Neutrophil (primary cell): ENCODE data around the gene CORO2A.

Source experiments
- H3K27ac ChIP-seq: fragments of 200-600 bp; sonication (generic); 2 replicates; pipeline ENCODE4 v1.5.1; 2016; ENCODE audit warnings: mild to moderate bottlenecking, moderate library complexity
- H3K27me3 ChIP-seq: fragments of 200-600 bp; sonication (generic); 2 replicates; pipeline ENCODE4 v1.6.0; 2016; ENCODE audit warnings: mild to moderate bottlenecking
- H3K36me3 ChIP-seq: fragments of 200-600 bp; sonication (generic); 2 replicates; pipeline ENCODE4 v1.5.1; 2017
- H3K4me1 ChIP-seq, 2 experiments: fragments of 200-600 bp in 1 of 2; sonication (generic) in 1 of 2; 1 replicate in 1 of 2; 2 replicates in 1 of 2; pipeline versions ENCODE4 v1.5.1 to v1.6.1; 2013 to 2016; ENCODE audit warnings: low read depth in 1 of 2, low read length in 1 of 2, mild to moderate bottlenecking in 1 of 2, moderate library complexity in 1 of 2; ENCODE audit not compliant: control insufficient read depth in 1 of 2, insufficient read depth in 1 of 2
- H3K4me3 ChIP-seq, 2 experiments: fragments of 200-600 bp in 1 of 2; sonication (generic) in 1 of 2; 1 replicate in 1 of 2; 2 replicates in 1 of 2; pipeline ENCODE4 v1.5.1; 2013 to 2016; ENCODE audit warnings: low read depth in 1 of 2, low read length in 1 of 2, mild to moderate bottlenecking in 1 of 2, moderate library complexity in 1 of 2
- H3K9me3 ChIP-seq: fragments of 200-600 bp; sonication (generic); 2 replicates; pipeline ENCODE4 v1.5.1; 2016
- CTCF ChIP-seq: fragments of 200-600 bp; sonication (generic); IDR thresholded peaks from 2 replicates; pipeline ENCODE4 v1.5.1; 2016; ENCODE audit warnings: antibody characterized with exemption

Gene CORO2A

GRCh38 chr9:98191181-98191608, 1.2 kb downstream of the CORO2A start:
- Histone ChIP-seq H3K36me3 (no peaks in the 10 kb centered on the region), H3K4me3 (peak overlapping the region; percentile 79 to 87), H3K4me1 (peaks cover 31 to 35% of the 10 kb centered on the region in 2 experiments), H3K27ac (peak overlapping the region; percentile 68), H3K27me3 (no peaks in the 10 kb centered on the region), H3K9me3 (no peaks in the 10 kb centered on the region)
- TF ChIP-seq CTCF = no peak

GRCh38 chr9:98190757-98191105, 1.7 kb downstream of the CORO2A start:
- Histone ChIP-seq H3K9me3 (no peaks in the 10 kb centered on the region), H3K4me1 (peaks cover 36 to 40% of the 10 kb centered on the region in 2 experiments), H3K27ac (no peak overlapping the region), H3K27me3 (no peaks in the 10 kb centered on the region), H3K4me3 (no peak overlapping the region), H3K36me3 (no peaks in the 10 kb centered on the region)
- no peak for TF ChIP-seq CTCF

GRCh38 chr9:98189412-98189811, 3.0 kb downstream of the CORO2A start:
- no peak for TF ChIP-seq CTCF
- Histone ChIP-seq H3K27me3 (no peaks in the 10 kb centered on the region), H3K27ac (no peak overlapping the region), H3K36me3 (no peaks in the 10 kb centered on the region), H3K9me3 (no peaks in the 10 kb centered on the region), H3K4me3 (no peak overlapping the region), H3K4me1 (peaks cover 49 to 53% of the 10 kb centered on the region in 2 experiments)

GRCh38 chr9:98187926-98188325, 4.5 kb downstream of the CORO2A start:
- TF ChIP-seq CTCF = no peak
- Histone ChIP-seq H3K27ac (peak overlapping the region; percentile 43), H3K9me3 (no peaks in the 10 kb centered on the region), H3K36me3 (no peaks in the 10 kb centered on the region), H3K27me3 (no peaks in the 10 kb centered on the region), H3K4me3 (no peak overlapping the region), H3K4me1 (peaks cover 58 to 64% of the 10 kb centered on the region in 2 experiments)

- Histone ChIP-seq H3K27me3 (no peaks in the 10 kb centered on the region), H3K9me3 (no peaks in the 10 kb centered on the region), H3K27ac (peak overlapping the region; percentile 88), H3K36me3 (no peaks in the 10 kb centered on the region), H3K4me3 (peak overlapping the region in 1 of 2 experiments; percentile 56), H3K4me1 (peaks cover 67 to 70% of the 10 kb centered on the region in 2 experiments)
- TF ChIP-seq CTCF = no peak
Observed at GRCh38 chr9:98186236-98186635, 6.2 kb downstream of the CORO2A start.

GRCh38 chr9:98185611-98186171, 6.7 kb downstream of the CORO2A start:
- Histone ChIP-seq H3K4me3 (peak overlapping the region; percentile 36 to 56), H3K27me3 (no peaks in the 10 kb centered on the region), H3K9me3 (no peaks in the 10 kb centered on the region), H3K27ac (peak overlapping the region; percentile 88), H3K36me3 (no peaks in the 10 kb centered on the region), H3K4me1 (peaks cover 67 to 69% of the 10 kb centered on the region in 2 experiments)
- peak; percentile 26 for TF ChIP-seq CTCF
